GM06990 (cell line): ENCODE data around the gene VPS18.

Experiments
- DNase-seq: peaks from one replicate; pipeline ENCODE4 v3.0.0-alpha.2; 2011; ENCODE audit not compliant: insufficient read length; ENCODE audit errors: extremely low read depth
- H3K27me3 ChIP-seq: replicated peaks from 2 replicates; pipeline ENCODE4 v1.6.0; 2011; ENCODE audit warnings: low read length; ENCODE audit not compliant: control insufficient read depth, insufficient read depth
- H3K36me3 ChIP-seq: 2 replicates; pipeline ENCODE4 v1.5.1; 2011; ENCODE audit warnings: low read length; ENCODE audit not compliant: control insufficient read depth, insufficient read depth
- H3K4me3 ChIP-seq: replicated peaks from 2 replicates; pipeline ENCODE4 v1.5.1; 2011; ENCODE audit warnings: low read depth, mild to moderate bottlenecking, control low read depth, low read length
- TF ChIP-seq, protein P1 (sequence below): IDR thresholded peaks from 2 replicates; pipeline ENCODE4 v1.5.1; 2011; ENCODE audit warnings: low read length, control low read depth, mild to moderate bottlenecking, inconsistent platforms; ENCODE audit not compliant: insufficient read depth, poor library complexity, severe bottlenecking

Gene VPS18

GRCh38 chr15:40863660-40864270, 30.5 kb upstream of the VPS18 start:
- H3K27me3 ChIP-seq: no peaks in the 10 kb centered on the region
- H3K36me3 ChIP-seq: no peaks in the 10 kb centered on the region
- TF ChIP-seq, protein P1, sequence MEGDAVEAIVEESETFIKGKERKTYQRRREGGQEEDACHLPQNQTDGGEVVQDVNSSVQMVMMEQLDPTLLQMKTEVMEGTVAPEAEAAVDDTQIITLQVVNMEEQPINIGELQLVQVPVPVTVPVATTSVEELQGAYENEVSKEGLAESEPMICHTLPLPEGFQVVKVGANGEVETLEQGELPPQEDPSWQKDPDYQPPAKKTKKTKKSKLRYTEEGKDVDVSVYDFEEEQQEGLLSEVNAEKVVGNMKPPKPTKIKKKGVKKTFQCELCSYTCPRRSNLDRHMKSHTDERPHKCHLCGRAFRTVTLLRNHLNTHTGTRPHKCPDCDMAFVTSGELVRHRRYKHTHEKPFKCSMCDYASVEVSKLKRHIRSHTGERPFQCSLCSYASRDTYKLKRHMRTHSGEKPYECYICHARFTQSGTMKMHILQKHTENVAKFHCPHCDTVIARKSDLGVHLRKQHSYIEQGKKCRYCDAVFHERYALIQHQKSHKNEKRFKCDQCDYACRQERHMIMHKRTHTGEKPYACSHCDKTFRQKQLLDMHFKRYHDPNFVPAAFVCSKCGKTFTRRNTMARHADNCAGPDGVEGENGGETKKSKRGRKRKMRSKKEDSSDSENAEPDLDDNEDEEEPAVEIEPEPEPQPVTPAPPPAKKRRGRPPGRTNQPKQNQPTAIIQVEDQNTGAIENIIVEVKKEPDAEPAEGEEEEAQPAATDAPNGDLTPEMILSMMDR: no peak
- DNase-seq: no peak
- no peak overlapping the region for H3K4me3 ChIP-seq

- Histone ChIP-seq H3K4me3 (no peak overlapping the region), H3K36me3 (no peaks in the 10 kb centered on the region), H3K27me3 (no peaks in the 10 kb centered on the region)
- TF ChIP-seq, protein P1: no peak
- no peak for DNase-seq
Measured at GRCh38 chr15:40867199-40867598, 27.1 kb upstream of the VPS18 start.

GRCh38 chr15:40869686-40870085, 24.6 kb upstream of the VPS18 start:
- Histone ChIP-seq H3K4me3 (no peak overlapping the region), H3K27me3 (no peaks in the 10 kb centered on the region), H3K36me3 (no peaks in the 10 kb centered on the region; the same call in 1 of the 2 replicates)
- TF ChIP-seq, protein P1: no peak
- no peak for DNase-seq

DNA sequence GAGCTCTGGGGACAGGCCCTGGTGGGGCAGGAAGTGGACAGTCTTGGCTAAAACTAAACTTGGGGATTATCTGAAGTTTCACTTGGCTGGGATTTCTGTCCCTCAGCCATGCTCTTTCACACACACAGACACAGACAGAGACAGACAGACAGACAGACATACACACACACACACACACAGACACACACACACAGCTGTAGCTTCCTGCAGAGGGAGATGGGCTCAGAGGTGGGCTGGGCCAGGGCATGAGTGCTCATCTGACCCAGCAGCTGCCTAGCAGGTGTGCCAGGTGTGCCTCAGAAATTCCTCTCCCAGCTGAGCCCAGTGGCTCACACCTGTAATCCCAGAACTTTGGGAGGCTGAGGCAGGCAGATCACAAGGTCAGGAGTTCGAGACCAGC, 23.5 kb upstream of the VPS18 start:
- Histone ChIP-seq H3K27me3 (no peaks in the 10 kb centered on the region), H3K36me3 (no peaks in the 10 kb centered on the region; the same call in 1 of the 2 replicates), H3K4me3 (no peak overlapping the region)
- DNase-seq: no peak
- TF ChIP-seq, protein P1: no peak

GRCh38 chr15:40871749-40872617, 22.3 kb upstream of the VPS18 start:
- DNase-seq: peak; percentile 79
- TF ChIP-seq, protein P1: no peak
- no peaks in the 10 kb centered on the region for H3K27me3 ChIP-seq

More at GRCh38 chr15:40871749-40872617, 22.3 kb upstream of the VPS18 start:
- H3K36me3 ChIP-seq: no peaks in the 10 kb centered on the region; the same call in 1 of the 2 replicates
- H3K4me3 ChIP-seq: peak overlapping the region; percentile 78
